NCI-H187 (cell line): ENCODE results near the gene FER1L5.

Source experiments
- DNase-seq, 2 experiments: peaks; one replicate each; lab custom pipeline; 2025; lab: John Stamatoyannopoulos, UW

The FER1L5 gene

DNA sequence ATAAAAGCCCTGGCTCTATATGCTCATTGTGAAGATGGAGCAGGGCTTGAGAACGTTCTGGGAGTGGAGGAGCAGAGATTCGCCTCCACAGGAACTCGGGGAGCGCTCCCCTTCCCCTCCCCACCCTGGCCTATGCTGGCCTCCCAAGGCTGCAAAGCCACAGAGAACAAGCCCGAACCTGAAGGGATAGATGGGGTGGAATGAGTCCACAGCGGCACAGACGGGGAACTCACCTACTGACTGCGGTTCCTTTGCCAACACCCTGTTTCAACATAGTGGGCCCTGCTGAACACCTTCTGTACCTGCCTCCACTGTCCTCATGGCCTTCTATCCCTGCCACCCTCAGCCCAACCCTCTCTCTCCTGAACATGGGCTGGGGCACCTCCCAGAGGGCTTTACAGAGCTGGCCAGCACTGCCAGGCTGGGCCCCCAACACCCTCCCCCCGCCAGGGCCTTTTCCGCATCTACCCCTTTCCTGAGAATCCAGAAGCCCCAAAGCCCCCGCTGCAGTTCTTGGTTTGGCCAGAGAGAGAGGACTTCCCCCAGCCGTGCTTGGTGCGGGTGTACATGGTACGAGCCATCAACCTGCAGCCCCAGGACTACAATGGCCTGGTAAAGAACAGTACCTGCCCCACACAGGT, 55.8 kb downstream of the FER1L5 start:
- DNase-seq = no peak

DNA sequence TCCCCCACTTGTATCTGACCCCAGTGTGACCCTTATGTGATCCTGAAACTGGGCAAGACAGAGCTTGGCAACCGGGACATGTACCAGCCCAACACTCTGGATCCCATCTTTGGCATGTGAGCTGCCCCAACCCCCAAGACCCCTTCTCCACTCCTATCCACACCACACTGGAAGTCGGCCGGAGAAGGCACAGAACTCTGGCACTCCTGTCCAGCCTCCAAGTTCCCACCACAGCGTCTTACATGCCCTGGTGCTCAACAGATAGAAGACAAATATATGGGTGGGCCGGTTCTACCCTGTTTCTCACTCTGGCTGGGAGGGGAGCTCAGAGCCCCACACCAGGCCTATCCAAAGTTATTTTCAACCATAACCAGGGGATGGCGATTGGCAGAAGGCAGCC, 56.5 kb downstream of the FER1L5 start:
- DNase-seq = no peak

DNA sequence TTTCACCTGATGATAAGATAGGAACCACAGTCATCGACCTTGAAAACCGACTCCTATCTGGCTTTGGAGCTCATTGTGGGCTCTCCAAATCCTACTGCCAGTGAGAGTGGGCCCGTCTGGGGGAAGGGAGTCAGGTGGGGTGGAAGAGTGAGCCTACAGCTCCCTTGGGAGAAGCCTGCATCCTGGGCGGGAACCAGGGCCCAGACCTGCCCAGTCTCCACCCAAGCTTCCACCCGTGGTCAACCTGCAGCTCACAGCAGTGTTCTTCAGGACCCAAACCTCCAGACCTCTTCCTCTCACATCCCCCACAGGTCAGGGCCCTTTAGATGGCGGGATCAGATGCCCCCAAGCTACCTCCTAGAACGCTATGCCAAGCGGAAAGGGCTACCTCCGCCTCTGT, 57.1 kb downstream of the FER1L5 start:
- DNase-seq = no peak

DNA sequence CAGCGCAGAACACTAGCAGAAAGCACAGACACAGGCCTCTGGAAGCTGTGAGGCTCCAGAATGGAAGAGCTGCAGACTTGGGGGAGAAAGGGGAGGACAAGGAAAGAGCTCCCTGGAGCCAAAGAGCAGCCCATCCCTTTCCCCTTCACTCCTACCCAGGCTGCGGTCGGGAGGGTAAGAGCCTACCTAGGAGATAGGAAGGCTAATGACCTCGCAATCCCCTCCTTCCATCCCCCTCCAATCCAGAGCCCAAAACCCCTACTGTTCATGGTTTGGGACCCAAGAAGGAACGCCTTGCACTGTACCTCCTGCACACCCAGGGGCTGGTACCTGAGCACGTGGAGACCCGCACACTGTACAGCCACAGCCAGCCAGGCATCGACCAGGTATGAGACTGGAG, 57.5 kb downstream of the FER1L5 start:
- DNase-seq = no peak

GRCh38 chr2:96701636-96702035, 59.1 kb downstream of the FER1L5 start:
- no peak for DNase-seq

DNA sequence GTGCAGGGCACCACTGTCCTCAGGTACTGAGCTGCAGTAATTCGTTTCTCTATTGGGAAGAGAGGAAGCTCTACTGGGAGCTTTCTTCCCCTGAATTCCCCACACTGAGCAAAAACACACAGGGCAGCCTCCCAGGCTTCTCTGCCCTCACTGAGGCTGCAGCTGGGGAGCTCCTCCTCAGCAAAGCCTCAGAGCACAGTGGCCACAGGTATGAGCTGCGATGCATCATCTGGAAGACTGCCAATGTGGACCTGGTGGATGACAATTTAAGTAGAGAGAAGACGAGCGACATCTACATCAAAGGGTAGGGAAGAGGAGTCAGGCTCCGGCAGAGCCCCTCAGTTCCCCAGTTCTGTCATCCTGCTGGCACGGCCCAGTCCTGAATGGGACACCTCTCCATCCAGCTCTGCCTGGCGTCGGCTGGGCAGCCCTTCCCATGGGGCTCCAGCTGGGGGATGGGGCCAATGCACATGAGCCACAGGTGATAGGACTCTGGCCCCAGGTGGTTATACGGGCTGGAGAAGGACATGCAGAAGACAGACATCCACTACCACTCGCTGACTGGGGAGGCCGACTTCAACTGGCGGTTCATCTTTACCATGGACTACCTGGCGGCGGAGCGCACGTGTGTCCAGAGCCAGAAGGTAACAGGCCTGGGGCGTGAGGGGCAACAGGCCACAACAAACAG, 59.7 kb downstream of the FER1L5 start:
- no peak for DNase-seq

GRCh38 chr2:96703021-96703751, 60.6 kb downstream of the FER1L5 start:
- DNase-seq = no peak

DNA sequence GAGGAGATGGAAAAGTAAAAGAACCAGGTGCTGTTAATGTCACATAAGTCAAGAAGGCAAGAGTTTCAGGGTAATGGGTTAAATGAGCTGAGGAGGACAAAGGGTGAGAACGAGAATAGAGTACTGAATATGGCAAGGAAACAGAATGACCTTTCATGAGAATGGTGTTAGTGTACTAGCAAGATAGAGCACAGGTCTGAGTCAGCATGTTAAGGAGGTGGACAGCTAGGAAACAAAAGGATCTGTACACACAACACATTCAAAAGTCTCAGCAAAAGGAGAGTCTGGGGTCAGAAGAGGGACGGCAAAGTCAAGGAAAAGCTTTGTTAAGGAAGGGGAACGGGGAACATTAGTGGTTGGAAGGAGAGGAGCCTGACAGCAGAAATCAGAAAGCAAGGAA, 68.4 kb downstream of the FER1L5 start:
- DNase-seq = no peak

- no peak for DNase-seq
These were observed 73.1 kb downstream of the FER1L5 start for GRCh38 chr2:96715658-96716057.

- DNase-seq = no peak
These were observed 73.8 kb downstream of the FER1L5 start for GRCh38 chr2:96716388-96716787.

GRCh38 chr2:96726131-96726530, 83.6 kb downstream of the FER1L5 start:
- no peak for DNase-seq

DNA sequence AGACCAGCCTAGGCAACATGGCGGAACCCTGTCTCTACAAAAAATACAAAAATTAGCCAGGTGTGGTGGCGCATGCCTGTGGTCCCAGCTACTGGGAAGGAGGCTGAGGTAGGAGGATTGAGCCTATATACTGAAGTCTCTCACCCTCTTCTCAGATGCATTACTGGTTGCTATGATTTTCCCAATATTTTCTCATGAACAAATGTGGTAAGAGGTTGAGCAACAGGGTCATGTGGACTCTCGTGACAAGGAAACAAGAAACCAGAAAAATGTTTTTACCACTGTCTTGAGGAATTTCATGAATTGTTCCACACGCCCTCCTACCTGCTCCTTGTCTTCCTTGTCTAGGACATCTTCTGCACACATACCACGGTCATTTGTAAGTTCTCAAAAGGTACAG, 84.9 kb downstream of the FER1L5 start:
- DNase-seq = no peak

DNA sequence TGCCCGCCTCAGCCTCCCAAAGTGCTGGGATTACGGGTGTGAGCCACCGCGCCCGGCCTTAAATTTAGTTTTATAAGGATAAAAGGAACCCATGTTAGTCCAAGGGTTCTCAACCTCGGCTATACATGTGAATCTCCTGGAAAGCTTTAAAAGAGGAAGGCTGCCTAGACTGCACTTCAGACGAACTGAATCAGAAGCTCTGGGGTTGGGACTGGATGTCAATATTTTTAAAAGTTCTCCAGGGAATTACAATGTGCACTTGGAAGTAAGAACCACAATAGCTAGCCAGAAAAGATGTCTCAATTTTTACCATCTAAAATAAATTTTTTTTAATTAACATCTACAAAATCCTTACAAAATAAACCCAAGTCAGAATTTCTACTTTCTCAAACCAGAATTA, 87.2 kb downstream of the FER1L5 start:
- no peak for DNase-seq

- DNase-seq = no peak
These were observed 87.6 kb downstream of the FER1L5 start for GRCh38 chr2:96730212-96730611.

DNA sequence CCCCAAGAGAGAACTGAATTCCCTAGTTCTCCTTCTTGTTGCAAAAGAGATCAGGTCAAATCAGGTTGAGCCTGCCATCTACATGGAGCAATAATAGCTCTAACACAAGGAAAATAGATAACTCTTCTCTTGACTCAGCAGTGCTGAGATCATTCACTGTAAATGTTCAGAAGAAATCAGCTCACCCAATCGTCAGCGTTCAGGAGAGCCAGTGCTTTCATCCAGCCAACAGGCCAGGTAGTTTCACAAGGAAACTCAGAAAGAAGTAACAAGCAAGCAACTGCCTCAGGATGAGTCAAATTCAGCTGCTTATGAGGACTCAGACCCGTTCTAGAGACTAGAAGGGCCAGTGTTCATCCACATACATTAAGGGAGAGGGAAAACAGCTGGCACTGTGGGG, 91.4 kb downstream of the FER1L5 start:
- no peak for DNase-seq

DNA sequence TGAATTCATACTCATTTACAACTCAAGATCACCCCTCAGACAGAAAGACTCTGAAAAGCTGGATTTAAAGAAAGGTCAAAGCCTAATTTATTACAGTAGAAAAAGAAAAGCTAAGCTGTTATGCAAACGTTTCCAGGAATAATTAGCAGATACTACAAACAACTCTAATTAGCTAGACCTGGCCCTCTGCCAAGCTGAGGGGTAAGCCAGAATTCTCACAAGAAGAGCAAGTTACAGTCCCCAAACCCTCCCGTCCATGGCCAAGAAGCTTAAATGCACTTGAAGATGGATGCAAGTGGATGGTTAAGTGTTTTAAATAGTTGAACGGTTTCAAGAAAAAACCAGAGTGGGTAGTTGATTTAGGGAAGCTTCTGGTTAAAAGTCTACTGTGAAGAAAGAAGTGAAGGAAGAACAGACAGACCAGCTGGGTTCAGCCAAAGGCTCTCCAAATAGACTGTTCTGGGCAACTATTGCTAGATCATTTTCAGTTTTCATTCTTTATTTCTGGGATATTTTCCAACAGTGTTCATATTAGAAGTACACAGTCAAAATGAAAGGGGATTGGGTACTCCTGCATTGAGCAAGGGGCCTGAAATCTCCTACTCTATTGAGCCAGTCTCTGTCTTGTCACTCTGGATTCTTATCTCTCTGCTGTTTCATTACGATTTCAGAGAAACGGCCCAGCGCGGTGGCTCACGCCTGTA, 92.5 kb downstream of the FER1L5 start:
- DNase-seq = no peak

DNA sequence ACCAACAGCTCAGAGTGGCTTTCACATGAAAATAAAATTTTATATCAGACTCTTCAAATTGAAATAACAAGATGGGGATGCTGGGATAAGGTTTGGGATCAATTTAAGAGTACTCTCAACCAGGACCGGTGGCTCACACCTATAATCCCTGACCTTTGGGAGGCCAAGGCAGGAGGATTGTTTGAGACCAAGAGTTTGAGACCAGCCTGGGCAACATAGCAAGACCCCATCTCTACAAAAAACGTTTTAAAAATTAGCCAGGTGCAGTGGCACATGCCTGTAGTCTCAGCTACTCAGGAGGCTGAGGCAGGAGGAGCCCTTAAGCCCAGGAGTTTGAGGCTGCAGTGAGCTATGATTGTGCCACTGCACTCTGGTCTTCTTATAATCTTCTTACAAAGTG, 94.7 kb downstream of the FER1L5 start:
- DNase-seq = no peak

- no peak for DNase-seq
These were observed 95.3 kb downstream of the FER1L5 start for GRCh38 chr2:96737831-96738230.

GRCh38 chr2:96739076-96739632, 96.6 kb downstream of the FER1L5 start:
- DNase-seq = no peak

GRCh38 chr2:96739633-96740428, 97.3 kb downstream of the FER1L5 start, which contains the start of gene LMAN2L:
Gene LMAN2L, minus strand, starts transcription at chr2:96740064. Its CDS starts 24 bp downstream, at chr2:96740040.
- DNase-seq = peak; percentile 93 to 97

DNA sequence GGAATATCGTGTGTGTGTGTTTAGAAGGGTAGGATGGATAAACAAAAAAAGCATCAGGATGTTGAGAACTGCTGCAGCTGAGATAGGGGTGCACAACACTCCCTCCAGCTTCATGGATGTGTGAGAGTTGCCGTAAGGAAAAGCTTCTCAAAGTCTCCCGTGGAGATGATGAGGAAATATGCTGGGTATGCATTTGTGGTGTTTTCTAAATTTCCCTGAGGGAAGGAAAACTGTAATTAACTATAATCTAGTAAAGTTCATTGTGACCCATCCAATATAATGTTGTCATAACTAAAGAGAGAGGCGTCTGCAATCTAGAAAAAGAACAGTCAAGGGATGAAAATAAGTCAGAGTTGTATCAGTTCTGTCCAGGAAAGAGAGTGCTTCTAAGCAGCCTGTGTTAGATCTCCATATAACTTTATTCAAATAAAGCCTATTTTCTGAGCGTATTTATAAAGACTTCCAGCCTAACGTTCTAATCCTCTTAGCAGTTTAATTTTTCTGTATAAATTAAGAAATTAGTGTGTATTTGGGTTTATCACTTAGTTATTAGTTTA, 104.6 kb downstream of the FER1L5 start:
- no peak for DNase-seq
